Stomach (tissue), 9 donors: ENCODE measurements around the gene KCNH1. TPM values are rescaled to one million over a fixed set of nuclear protein-coding genes. Genes with fewer than 3 reads are reported as not detected.

Experiments used
- DNase-seq, 2 donors: peaks; one replicate each; pipeline versions ENCODE4 v3.0.0 to v3.0.0-alpha.2; 2013 to 2019
- H3K27ac ChIP-seq, 5 donors: fragments of 200-600 bp in 4 of 5; sonication (generic) in 4 of 5; one replicate each; pipeline ENCODE4 v1.5.1; 2013 to 2019; ENCODE audit warnings: mild to moderate bottlenecking in 1 of 5, moderate library complexity in 1 of 5
- H3K27me3 ChIP-seq, 3 donors: fragments of 200-600 bp; sonication (generic); one replicate each; pipeline ENCODE4 v1.5.1; 2017 to 2019; ENCODE audit warnings: mixed run types in 1 of 3
- H3K36me3 ChIP-seq, 4 donors: fragments of 200-600 bp; sonication (generic); 1 replicate in 3 of 4; 2 replicates in 1 of 4; pipeline ENCODE4 v1.5.1; 2016 to 2019
- H3K4me1 ChIP-seq, 4 donors: fragments of 200-600 bp; sonication (generic); one replicate each; pipeline ENCODE4 v1.5.1; 2016 to 2019
- H3K4me3 ChIP-seq, 4 donors: fragments of 200-600 bp; sonication (generic) in 3 of 4; one replicate each; pipeline ENCODE4 v1.5.1; 2016 to 2019; ENCODE audit warnings: mild to moderate bottlenecking in 1 of 4
- H3K9me3 ChIP-seq, 4 donors: fragments of 200-600 bp; sonication (generic); one replicate each; pipeline ENCODE4 v1.5.1; 2016 to 2019
- EP300 ChIP-seq: sonication (generic); formaldehyde crosslinking; IDR thresholded peaks from one replicate; pipeline ENCODE4 v1.6.1; 2017; ENCODE audit warnings: antibody characterized with exemption
- POLR2A ChIP-seq, 4 donors: fragments of 450-650 bp; IDR thresholded peaks; one replicate each; pipeline ENCODE4 v1.6.1; 2016; ENCODE audit warnings: antibody characterized with exemption in 4 of 4, control low read depth in 2 of 4, mild to moderate bottlenecking in 1 of 4, moderate library complexity in 1 of 4
- POLR2AphosphoS5 ChIP-seq, 3 donors: sonication (generic); formaldehyde crosslinking; IDR thresholded peaks; one replicate each; pipeline ENCODE4 v1.6.1; 2016; ENCODE audit warnings: antibody characterized with exemption in 3 of 3
- WGBS, 5 donors: extraction: QIAGEN DNeasy Blood & Tissue Kit in 3 of 5; methylation state at CpG; one replicate each; pipeline versions ENCODE4 v1.1.5 to v1.1.7; 2013 to 2018; 5-methylcytosine and 5-hydroxymethylcytosine counted together
- intact Hi-C: fragments of 100-400 bp; cut with DNase I; formaldehyde crosslinking; loops from one replicate; pipeline ENCODE4 v1.15.1; 2023; ENCODE audit warnings: low total_unique reads
- polyA plus RNA-seq, 3 donors: library from polyadenylated mRNA; stranded (reverse); fragments of 200-250 nt; gene quantifications; one replicate each; pipeline ENCODE4 v1.2.3, GENCODE V29; 2013
- total RNA-seq, 5 donors: library from RNA; depleted of rRNA; stranded (reverse); fragments of >200 nt; gene quantifications; one replicate each; pipeline versions ENCODE4 v1.1.0 to v1.2.3, GENCODE V29; 2014 to 2016
- TF ChIP-seq, protein P1 (sequence below), 7 experiments: fragments of 450-650 bp in 4 of 7; fragments of 200-600 bp in 3 of 7; sonication (generic) in 3 of 7; IDR thresholded peaks; one replicate each; pipeline ENCODE4 v1.5.1; 2016 to 2019; ENCODE audit warnings: antibody characterized with exemption in 7 of 7, control low read depth in 2 of 7, mild to moderate bottlenecking in 1 of 7
- donor health status: healthy with polysubstance abuse.
- donor health status: Bipolar disorder and iron deficiency.
- donor health status: healthy.

Gene KCNH1
- total and polyA plus RNA-seq, 8 donors, result 0.10 to 6.8 (median 3.2) TPM; not detected in 1

DNA sequence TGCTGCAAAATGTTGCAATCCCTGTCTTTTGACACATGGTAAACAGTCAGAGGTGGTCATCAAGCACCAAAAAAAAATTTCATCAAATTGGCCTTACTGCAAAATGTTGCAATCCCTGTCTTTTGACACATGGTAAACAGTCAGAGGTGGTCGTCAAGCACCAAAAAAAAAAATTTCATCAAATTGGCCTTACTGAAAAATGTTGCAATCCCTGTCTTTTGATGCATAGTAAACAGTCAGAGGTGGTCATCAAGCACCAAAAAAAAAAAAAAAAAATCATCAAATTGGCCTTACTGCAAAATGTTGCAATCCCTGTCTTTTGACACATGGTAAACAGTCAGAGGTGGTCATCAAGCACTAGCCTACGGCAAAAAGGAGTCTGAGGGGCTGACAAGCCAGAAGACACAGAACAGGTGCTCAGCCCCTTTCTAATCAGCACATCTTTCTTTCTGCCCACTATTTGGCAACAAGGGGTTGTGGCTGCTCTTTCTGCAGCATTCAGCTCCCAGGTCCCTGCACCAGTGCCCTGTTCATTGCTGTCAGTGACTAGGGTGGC lies 223.8 kb downstream of the KCNH1 start:
- Histone ChIP-seq H3K9me3 (no peaks in the 10 kb centered on the region), H3K4me3 (no peak overlapping the region), H3K36me3 (no peaks in the 10 kb centered on the region), H3K4me1 (no peaks in the 10 kb centered on the region), H3K27ac (no peak overlapping the region), H3K27me3 (peaks cover 0 to 3% (median 0%) of the 10 kb centered on the region in 3 donors)
- DNase-seq, result no peak
- intact Hi-C loops, result no loop called here
- TF ChIP-seq POLR2A (IDR thresholded peaks at IDR 0.05) (no peak), EP300 (no peak), POLR2AphosphoS5 (IDR thresholded peaks at IDR 0.05) (no peak)
- TF ChIP-seq, protein P1, sequence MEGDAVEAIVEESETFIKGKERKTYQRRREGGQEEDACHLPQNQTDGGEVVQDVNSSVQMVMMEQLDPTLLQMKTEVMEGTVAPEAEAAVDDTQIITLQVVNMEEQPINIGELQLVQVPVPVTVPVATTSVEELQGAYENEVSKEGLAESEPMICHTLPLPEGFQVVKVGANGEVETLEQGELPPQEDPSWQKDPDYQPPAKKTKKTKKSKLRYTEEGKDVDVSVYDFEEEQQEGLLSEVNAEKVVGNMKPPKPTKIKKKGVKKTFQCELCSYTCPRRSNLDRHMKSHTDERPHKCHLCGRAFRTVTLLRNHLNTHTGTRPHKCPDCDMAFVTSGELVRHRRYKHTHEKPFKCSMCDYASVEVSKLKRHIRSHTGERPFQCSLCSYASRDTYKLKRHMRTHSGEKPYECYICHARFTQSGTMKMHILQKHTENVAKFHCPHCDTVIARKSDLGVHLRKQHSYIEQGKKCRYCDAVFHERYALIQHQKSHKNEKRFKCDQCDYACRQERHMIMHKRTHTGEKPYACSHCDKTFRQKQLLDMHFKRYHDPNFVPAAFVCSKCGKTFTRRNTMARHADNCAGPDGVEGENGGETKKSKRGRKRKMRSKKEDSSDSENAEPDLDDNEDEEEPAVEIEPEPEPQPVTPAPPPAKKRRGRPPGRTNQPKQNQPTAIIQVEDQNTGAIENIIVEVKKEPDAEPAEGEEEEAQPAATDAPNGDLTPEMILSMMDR (IDR thresholded peaks at IDR 0.05), result no peak
- WGBS, 5 donors, result 27 to 50% (median 42%) methylated on average over 2 of the region's 2 CpGs

DNA sequence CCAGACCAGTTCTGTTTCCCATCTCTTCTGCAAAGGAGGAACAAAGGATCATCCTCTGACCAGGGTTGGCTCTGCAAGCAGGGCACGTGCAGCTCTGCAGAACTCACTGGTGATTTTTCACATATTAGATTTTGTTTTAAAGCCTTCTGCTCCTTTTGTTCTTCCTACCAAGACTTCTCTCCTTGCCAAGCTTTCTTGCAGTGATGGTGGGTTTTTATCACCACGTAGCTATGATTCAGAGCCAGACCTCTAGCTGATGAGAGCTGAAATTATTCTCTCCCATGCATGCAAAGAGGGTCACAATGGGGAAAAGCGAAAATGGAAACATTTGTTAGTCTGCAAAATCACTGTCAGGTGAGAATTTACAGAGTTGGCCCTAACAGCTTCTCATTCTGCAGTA lies 225.2 kb downstream of the KCNH1 start:
- no peaks in the 10 kb centered on the region for H3K4me1 ChIP-seq
- 45 to 66% (median 51%) methylated on average over 3 of the region's 3 CpGs for WGBS, 5 donors
- no peak for DNase-seq
- no peak overlapping the region for H3K27ac ChIP-seq
- H3K27me3 ChIP-seq, result peaks cover 0 to 3% (median 0%) of the 10 kb centered on the region in 3 donors
- TF ChIP-seq EP300, result no peak
- TF ChIP-seq POLR2A (IDR thresholded peaks at IDR 0.05), result no peak
- TF ChIP-seq, protein P1 (IDR thresholded peaks at IDR 0.05), result no peak
- TF ChIP-seq POLR2AphosphoS5 (IDR thresholded peaks at IDR 0.05), result no peak
- intact Hi-C loops, result no loop called here
- H3K9me3 ChIP-seq, result no peaks in the 10 kb centered on the region
- no peaks in the 10 kb centered on the region for H3K36me3 ChIP-seq
- H3K4me3 ChIP-seq, result no peak overlapping the region

DNA sequence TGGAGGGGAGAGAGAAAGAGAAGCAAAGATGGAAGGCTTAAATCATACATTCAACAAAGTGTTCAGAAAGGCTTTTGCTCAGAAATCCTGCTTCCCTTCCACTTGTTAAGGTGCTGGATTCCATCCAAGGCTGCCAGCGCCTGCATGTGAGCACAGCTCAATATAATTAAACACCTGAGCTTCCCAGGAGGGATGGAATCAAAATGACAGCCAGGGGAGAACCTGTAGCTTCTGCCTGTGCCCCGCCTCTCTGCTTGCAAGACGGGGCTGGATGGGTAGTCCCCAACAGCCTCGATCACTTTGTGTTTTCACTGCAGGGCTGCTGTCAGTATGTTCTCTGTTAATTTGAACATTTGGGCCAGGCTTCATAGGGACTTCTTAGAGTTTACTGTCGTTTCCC lies 225.7 kb downstream of the KCNH1 start:
- Histone ChIP-seq H3K4me3 (no peak overlapping the region), H3K9me3 (no peaks in the 10 kb centered on the region), H3K36me3 (no peaks in the 10 kb centered on the region), H3K27me3 (peaks cover 0 to 3% (median 0%) of the 10 kb centered on the region in 3 donors), H3K4me1 (no peaks in the 10 kb centered on the region), H3K27ac (no peak overlapping the region)
- intact Hi-C loops, result no loop called here
- WGBS, 5 donors, result 40 to 61% (median 44%) methylated on average over 3 to 5 of the region's 5 CpGs
- DNase-seq, result no peak
- TF ChIP-seq EP300 (no peak), POLR2A (IDR thresholded peaks at IDR 0.05) (no peak), POLR2AphosphoS5 (IDR thresholded peaks at IDR 0.05) (no peak)
- TF ChIP-seq, protein P1 (IDR thresholded peaks at IDR 0.05), result no peak

DNA sequence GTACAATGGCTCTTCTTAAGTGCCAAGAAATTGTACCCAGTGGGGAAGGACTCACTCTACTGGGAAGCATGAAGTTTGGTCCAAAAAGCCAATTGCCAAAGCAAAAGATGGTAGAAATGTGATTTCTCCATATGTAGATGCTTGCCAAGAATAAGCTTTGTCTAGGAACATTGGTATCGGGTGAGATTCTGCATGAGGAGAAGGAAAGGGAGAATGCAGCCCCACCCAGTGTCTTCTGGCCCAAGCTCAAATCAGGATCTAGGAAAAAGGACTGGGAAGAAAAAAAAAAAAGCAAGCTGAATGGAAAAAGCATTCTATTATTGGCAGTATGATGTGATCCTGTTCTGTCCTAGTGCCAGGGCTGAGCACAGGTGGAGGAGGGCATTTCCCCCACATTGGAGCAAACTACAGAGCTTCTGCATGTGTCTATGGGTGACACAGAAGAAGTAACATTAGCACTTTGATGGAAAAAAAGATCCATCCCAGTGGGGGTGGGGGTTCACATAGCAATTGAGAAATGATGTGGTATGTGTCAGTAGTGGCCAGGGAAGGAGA lies 226.6 kb downstream of the KCNH1 start:
- H3K4me1 ChIP-seq, result no peaks in the 10 kb centered on the region
- TF ChIP-seq, protein P1 (IDR thresholded peaks at IDR 0.05), result no peak
- TF ChIP-seq EP300 (no peak), POLR2AphosphoS5 (IDR thresholded peaks at IDR 0.05) (no peak), POLR2A (IDR thresholded peaks at IDR 0.05) (no peak)
- 67 to 88% (median 82%) methylated on average over 1 of the region's 1 CpG for WGBS, 5 donors
- DNase-seq, result no peak
- peaks cover 0 to 3% (median 0%) of the 10 kb centered on the region in 3 donors for H3K27me3 ChIP-seq
- H3K27ac ChIP-seq, result no peak overlapping the region
- H3K4me3 ChIP-seq, result no peak overlapping the region
- intact Hi-C loops, result no loop called here
- no peaks in the 10 kb centered on the region for H3K36me3 ChIP-seq
- no peaks in the 10 kb centered on the region for H3K9me3 ChIP-seq
